Measurements from ENCODE around the gene PLEKHF1. TPM values are rescaled to one million over a fixed set of nuclear protein-coding genes. Genes with fewer than 3 reads are reported as not detected.

Gene PLEKHF1
- total and polyA plus RNA-seq, 2 of the 8 experiments (the other 6 are each of a cell fraction or from before 2014, with no cell fraction given) = 11.1 to 18.4 TPM

DNA sequence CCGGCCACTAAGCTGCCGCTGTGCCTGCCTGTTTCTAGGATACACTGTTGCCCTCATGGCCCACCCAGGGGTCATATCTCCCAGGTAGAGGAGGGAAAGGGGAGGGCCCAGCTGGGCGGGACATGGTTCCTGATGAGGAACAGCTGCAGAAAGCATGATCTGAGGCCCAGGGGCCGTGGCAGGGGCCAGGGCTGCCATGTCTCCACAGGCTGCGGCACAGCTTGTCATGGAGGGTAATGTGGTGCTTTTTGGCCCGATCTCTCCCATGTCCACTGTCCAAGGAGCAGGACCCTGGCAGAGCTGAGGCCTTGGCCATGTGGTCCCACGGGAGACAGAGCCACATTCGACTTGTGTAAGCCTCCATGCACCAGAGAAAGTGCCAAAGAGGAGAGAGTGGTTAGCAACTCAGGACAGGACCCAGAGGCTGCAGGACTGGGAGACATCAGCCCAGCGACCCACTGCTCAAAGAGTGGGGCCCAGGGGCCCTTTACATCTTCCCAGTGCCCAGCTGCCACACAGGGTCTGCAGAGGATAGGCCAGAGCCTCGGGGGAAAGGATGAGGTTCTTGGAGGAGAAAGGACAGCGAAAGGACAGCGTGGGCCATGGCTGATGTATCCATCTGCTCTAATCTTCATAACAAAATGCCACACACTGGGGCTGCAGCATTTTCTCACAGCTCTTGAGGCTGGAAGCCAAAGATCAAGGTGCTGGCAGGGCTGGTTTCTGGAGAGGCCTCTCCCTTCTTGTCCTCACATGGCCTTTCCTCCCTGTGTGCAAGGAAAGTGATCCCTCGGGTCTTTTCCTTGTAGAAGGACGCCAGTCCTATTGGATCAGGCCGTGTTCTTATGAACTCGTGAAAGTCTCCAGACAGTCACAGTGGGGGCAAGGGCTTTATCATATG is 47.6 kb upstream of the PLEKHF1 start:
- Histone ChIP-seq H3K79me2 (ENCODE audit: control insufficient read depth in 1 of 2, insufficient read depth in 2 of 2, low read length in 2 of 2) (no peaks in the 10 kb centered on the region), H2BK5ac (ENCODE audit: low read depth, low read length) (no peak overlapping the region), H2BK20ac (ENCODE audit: low read length) (no peak overlapping the region), H3K9ac (replicated peaks in 1 of 4; ENCODE audit: extremely low read depth in 1 of 4, low read depth in 3 of 4, low read length in 3 of 4) (no peak overlapping the region), H3K23ac (ENCODE audit: insufficient read length) (no peak overlapping the region), H2AFZ (ENCODE audit: low read length) (no peak overlapping the region), H3K36me3 (ENCODE audit: control insufficient read depth in 2 of 4, insufficient read depth in 4 of 4, low read length in 3 of 4) (peaks cover 3 to 12% (median 8%) of the 10 kb centered on the region in 4 experiments; a peak in 6 of 8 replicates), H3K4ac (replicated peaks; ENCODE audit: insufficient read length, low read depth, low read length) (no peak overlapping the region), H3K23me2 (ENCODE audit: low read depth, low read length) (no peaks in the 10 kb centered on the region), H4K8ac (ENCODE audit: extremely low read depth, insufficient read depth, low read length) (no peak overlapping the region; the same call in 1 of the 2 replicates), H3K9me3 (ENCODE audit: insufficient read depth in 2 of 2, low read depth in 1 of 2, low read length in 1 of 2) (no peaks in the 10 kb centered on the region), H3K27ac (ENCODE audit: low read depth, low read length) (no peak overlapping the region), H4K5ac (ENCODE audit: insufficient read length, low read depth, low read length) (no peak overlapping the region), H4K20me1 (replicated peaks in 1 of 2; ENCODE audit: control insufficient read depth in 1 of 2, insufficient read depth in 2 of 2, low read length in 2 of 2) (peaks cover 0 to 3% of the 10 kb centered on the region in 2 experiments), H3K79me1 (ENCODE audit: low read depth, low read length) (no peaks in the 10 kb centered on the region), H3K56ac (replicated peaks; ENCODE audit: insufficient read length, low read depth, low read length) (no peak overlapping the region), H3K4me2 (ENCODE audit: insufficient read depth in 1 of 2, low read depth in 2 of 2, low read length in 2 of 2) (no peak overlapping the region), H3K18ac (ENCODE audit: extremely low read depth, low read length) (no peak overlapping the region), H2AK5ac (ENCODE audit: low read depth, low read length) (no peak overlapping the region), H2BK12ac (ENCODE audit: low read depth, low read length) (no peak overlapping the region), H3K4me1 (replicated peaks in 1 of 4; ENCODE audit: control insufficient read depth in 3 of 4, insufficient read depth in 4 of 4, low read length in 3 of 4) (peaks cover 0 to 2% (median 0%) of the 10 kb centered on the region in 4 experiments; a peak in 1 of 7 replicates), H3K14ac (ENCODE audit: insufficient read length) (no peak overlapping the region), H2BK120ac (replicated peaks; ENCODE audit: low read depth, low read length) (no peak overlapping the region), H2BK15ac (ENCODE audit: low read length) (no peak overlapping the region), H4K91ac (replicated peaks; ENCODE audit: insufficient read length, low read length) (no peak overlapping the region), H3K27me3 (replicated peaks in 1 of 4; ENCODE audit: control insufficient read depth in 3 of 4, extremely low read depth in 1 of 4, insufficient read depth in 3 of 4, low read length in 3 of 4) (no peaks in the 10 kb centered on the region; a peak in 1 of 7 replicates), H3K4me3 (ENCODE audit: extremely low read depth in 1 of 4, insufficient read depth in 2 of 4, low read depth in 3 of 4, low read length in 4 of 4) (no peak overlapping the region)
- FAIRE-seq (no peak), DNase-seq (ENCODE audit: low read depth in 1 of 2, low spot score in 2 of 2) (no peak)
- CTCF ChIA-PET (ENCODE audit: partially characterized antibody) = interaction anchor here (1.0 to 12.2 kb wide), 9 partner anchors 7 to 108 kb away, joined by 3 to 109 read pairs (median 5); partner anchors contain the start of gene POP4
- WGBS, 2 experiments (ENCODE audit: extremely low coverage in 1 of 2, insufficient coverage in 1 of 2, insufficient read length in 1 of 2, insufficient replicate concordance in 2 of 2, low coverage in 1 of 2, low lambda C conversion rate in 2 of 2, missing lambda C conversion rate in 1 of 2) = 84% methylated on average over 16 of the region's 16 CpGs; no CpG with 5 or more reads in 1 of the 2 experiments
- POLR2A ChIA-PET (ENCODE audit: partially characterized antibody) = interaction anchor here (0.5 to 2.6 kb wide), 5 partner anchors 8 to 47 kb away, joined by 3 to 12 read pairs (median 4); partner anchors contain the start of gene POP4
- TF ChIP-seq TCF12 (IDR thresholded peaks at IDR 0.05; ENCODE audit: low read depth, low read length) (no peak), TAF7 (optimal IDR thresholded peaks at IDR 0.05; ENCODE audit: borderline replicate concordance, low read depth, low read length) (no peak), KDM4A (IDR thresholded peaks at IDR 0.05; ENCODE audit: low read depth, low read length, severe bottlenecking) (no peak), FOSL1 (IDR thresholded peaks at IDR 0.05; ENCODE audit: insufficient read depth, low read depth, low read length) (no peak), POLR2AphosphoS5 (IDR thresholded peaks at IDR 0.05; ENCODE audit: low read depth, low read length) (no peak), KDM5A (IDR thresholded peaks at IDR 0.05; ENCODE audit: low read length) (no peak), GABPA (IDR thresholded peaks at IDR 0.05; ENCODE audit: borderline replicate concordance, insufficient read depth, low read length) (no peak), CHD1 (IDR thresholded peaks at IDR 0.05; ENCODE audit: low read depth, low read length) (no peak), JUN (IDR thresholded peaks at IDR 0.05; ENCODE audit: low read depth, low read length) (no peak), RBBP5 (IDR thresholded peaks at IDR 0.05; ENCODE audit: borderline replicate concordance, low read depth, low read length) (no peak), TAF1 (IDR thresholded peaks at IDR 0.05; ENCODE audit: low read depth, low read length) (no peak), KDM1A (IDR thresholded peaks at IDR 0.05; ENCODE audit: borderline replicate concordance, low read length) (no peak)

All from H1 (cell line).